Measurements from ENCODE around the gene FITM2.
A peak's percentile ranks its signal among the peaks of the same experiment; 100 is the strongest.

Gene FITM2

GRCh38 chr20:44279228-44279627 lies 31.8 kb downstream of the FITM2 start:
- no peak for DNase-seq

GRCh38 chr20:44274303-44275017 lies 36.5 kb downstream of the FITM2 start:
- no peak for DNase-seq

DNA sequence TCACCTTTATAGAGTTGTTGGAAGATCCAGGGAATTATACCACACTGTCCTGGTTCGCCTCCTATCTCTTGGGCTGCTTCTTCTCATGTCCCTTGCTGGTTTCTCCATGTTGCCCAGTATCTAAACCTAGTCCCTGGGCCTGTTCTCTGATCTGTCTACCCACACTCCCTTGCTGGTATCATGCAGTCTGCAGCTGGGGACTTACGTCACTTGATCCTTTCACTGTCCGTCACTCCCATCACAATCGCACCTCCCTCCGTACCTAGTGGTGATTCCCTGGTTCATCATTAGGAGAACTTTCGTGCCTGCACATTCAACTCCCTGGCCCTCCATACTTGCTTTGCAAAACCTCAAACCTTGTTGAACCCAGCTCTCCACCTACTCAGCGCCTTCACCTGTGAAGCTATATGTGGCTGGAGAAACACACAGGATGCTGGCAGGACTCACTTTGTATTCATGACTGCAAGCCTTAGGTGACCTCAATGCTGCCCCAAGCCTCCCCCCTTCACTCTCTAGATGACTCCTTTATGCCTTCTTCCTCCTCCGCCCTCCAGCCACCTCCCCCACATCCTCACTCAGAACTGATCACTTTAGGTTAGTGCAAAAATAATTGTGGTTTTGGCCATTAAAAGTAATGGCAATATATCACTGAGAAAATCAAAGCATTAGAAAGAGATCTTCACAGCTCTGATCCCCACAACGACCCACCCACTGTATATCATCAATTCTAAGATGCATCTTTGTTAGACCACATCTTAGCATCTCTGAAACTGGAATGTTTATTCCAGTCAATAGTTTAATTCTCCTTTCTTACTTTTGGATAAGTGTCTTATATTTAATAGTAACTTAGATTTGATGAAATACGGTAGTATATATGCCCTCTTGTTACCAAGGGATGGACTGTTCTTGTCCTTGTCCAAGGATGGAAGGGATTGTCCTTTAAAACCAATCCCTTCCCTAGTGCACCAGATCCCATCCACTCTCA lies 37.5 kb downstream of the FITM2 start:
- no peak for DNase-seq

DNA sequence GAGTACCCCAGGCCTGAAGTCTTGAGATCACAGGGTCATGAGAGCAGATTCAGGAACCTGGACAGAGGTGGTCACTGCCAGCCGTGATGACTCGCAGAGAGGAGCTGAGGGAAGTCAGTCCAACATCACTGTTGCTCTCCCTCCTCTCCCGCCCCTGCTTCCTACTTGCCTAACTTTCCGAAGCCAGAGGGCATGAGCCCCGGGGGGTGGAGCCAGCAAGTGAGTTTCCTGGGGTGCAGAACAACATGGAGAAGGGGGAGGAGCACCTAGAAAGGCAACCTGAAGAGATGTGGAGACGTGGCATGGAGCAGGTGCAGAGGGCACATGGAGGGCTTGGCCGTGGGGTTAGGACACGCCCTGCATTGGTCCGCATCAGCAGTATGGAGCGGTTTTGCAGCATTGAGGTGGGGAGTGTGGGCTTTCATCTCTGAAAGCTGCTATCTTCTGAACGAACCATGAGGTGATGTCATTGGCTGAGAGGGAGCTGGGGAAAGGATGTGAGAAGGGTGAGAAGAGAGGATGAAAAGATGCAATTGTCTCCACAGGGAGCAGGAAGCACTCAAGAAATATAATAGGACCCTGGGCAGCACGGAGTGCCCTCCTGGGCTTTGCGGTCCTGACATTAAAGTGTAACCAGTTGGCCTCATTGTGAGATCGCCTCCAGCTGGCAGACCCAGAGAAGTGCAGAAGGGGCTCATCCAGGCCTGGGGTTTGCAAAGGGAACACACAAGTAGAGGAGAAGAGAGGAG lies 38.9 kb downstream of the FITM2 start:
- DNase-seq = peak; percentile 2

DNA sequence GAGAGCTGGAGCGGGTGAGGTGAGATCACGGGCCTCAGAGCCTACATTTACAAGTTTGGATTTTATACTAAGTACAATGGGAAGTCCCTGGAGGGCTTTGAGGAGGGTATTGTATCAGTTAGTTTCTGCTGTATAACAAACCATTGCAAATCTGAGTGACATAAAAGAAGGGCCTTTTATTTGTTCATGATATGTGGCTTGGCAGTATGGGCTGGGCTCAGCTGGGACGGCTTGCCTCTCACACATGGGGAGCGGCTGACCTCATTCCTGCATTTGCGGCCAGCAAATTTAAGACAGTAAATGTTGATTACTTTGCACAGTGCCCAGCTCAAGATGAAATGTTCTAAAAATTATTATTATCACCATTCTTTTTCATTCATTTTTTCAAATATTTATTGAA lies 42.2 kb downstream of the FITM2 start:
- DNase-seq = no peak

- DNase-seq = peak; percentile 46
These were observed 46.7 kb downstream of the FITM2 start for GRCh38 chr20:44264287-44264686.

GRCh38 chr20:44258226-44258890 lies 52.6 kb downstream of the FITM2 start:
- no peak for DNase-seq

DNA sequence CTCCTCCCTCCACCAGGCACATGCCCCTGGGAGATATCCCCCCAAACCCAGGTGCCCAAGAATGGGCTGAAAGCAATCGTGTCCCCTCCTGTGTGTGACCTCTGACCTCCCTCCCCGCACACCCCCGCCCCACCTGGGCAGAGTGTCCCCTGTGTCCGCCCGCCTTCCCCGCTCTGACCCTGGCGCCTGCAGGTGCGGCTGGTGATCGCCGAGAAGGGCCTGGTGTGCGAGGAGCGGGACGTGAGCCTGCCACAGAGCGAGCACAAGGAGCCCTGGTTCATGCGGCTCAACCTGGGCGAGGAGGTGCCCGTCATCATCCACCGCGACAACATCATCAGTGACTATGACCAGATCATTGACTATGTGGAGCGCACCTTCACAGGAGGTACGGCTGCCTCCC lies 54.0 kb downstream of the FITM2 start:
- no peak for DNase-seq

DNA sequence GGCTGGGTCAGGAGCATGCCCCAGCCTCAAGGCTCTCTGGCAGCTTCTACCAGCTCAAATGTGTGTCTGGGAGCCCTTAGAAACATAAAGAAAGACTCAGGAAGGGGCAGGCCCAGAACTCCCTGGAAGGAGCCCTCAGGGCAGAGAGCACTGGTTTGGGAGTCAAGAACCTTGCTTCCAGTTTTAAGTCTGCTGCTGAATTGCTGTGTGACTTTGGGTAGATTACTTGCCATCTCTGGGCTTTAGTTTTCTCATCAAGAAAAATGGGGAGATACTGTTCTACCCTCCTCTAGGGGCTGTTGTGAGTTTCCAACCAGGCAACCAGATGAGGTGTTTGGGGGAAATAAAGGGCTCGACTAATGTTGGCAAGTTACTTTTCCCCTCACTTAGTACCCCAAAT lies 55.1 kb downstream of the FITM2 start:
- DNase-seq = no peak

DNA sequence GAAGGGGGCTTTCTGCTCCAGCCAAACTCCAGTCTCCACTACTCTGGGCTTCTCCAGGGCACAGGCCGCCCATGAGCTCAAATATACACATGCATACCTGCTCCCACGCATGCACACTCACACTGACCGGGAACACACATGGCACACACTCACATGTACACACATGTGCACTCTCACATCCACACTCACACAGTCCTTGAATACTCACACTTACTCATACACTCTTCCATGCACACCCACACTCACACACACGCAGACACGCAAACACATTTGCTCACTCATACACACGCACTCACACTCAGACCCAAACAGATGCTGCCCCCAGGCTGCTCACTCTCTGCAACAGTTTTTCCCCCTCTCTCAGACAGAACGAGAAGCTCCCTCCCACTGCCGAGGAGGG lies 56.9 kb downstream of the FITM2 start:
- DNase-seq = no peak

DNA sequence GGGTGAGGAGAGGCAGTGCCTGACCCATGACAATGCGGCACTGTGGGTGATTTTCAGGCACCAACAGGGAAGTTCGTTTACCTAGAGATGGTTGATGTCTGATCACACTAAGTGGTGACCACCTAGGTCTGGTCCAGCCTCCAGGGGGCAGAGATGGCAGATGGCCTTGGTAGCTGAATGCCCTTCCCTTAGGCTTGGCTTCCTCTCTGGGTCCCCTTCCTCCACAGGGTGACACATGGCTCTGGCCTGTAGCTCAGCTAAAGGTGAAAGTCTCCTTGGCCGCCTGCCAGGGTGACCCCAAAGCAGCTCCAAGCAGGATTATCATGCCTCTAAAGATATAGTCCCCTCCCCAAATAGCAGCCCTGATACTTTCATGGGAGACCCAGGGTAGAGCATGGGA lies 57.5 kb downstream of the FITM2 start:
- no peak for DNase-seq
